Measurements from ENCODE around the gene TTLL9.

Gene TTLL9

GRCh38 chr20:31857861-31858759 lies 12.3 kb upstream of the TTLL9 start:
- no peak for DNase-seq (ENCODE audit: low read depth)

GRCh38 chr20:31858760-31859083 lies 11.7 kb upstream of the TTLL9 start:
- DNase-seq (ENCODE audit: low read depth): no peak

- DNase-seq (ENCODE audit: low read depth): no peak
Measured at GRCh38 chr20:31859266-31859997, 11.0 kb upstream of the TTLL9 start.

- no peak for DNase-seq (ENCODE audit: low read depth)
Measured at GRCh38 chr20:31859998-31860380, 10.4 kb upstream of the TTLL9 start.

DNA sequence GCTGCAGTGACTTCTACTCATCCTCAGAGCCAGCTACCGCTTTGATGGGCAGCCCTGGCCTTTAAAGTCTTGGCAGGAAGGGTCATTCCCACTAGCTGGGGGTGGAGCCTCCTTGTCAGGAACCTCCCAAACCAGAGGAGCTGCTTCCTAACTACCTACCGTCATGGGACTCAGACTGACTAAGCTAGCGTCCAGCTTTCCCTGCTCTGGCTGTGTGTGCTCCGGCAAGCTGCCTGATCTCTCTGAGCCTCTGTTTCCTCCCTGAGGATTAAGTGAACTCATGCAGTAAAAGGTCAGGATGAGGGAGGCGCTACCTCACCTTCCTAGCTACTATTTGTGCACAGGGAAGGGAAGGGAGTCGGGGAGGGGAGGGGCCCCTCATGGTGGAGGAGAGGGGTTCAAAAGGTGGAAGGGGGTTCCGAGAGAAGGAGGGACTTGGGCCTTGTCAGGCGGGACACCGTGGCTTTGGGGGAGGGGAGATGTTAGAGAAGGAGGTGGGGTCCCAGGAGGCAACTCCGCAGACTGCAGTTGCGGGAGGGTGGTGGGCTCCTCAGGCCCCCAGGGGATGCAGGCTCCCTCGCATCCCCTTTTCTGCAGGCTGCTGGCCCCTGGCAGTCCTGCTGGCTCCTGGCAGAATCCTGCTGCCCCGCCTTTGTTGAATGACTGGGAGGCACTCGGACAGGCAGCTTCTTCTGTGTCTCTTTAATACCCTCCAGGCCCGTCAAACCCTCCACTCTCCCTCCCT lies 9.9 kb upstream of the TTLL9 start:
- no peak for DNase-seq (ENCODE audit: low read depth)

DNA sequence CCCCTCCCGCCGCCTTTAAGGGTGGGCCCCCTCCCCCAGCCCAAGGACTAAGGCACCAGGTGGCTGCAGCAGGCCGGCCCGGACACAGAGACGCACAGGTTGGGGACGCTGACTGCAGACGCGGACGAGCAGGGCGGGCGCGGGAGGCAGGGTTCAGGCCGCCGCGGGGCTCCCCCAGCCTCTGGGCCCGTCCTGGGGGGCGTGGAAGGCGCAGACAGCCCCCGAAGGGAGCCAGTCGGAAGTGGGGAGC lies 9.4 kb upstream of the TTLL9 start:
- no peak for DNase-seq (ENCODE audit: low read depth)

DNA sequence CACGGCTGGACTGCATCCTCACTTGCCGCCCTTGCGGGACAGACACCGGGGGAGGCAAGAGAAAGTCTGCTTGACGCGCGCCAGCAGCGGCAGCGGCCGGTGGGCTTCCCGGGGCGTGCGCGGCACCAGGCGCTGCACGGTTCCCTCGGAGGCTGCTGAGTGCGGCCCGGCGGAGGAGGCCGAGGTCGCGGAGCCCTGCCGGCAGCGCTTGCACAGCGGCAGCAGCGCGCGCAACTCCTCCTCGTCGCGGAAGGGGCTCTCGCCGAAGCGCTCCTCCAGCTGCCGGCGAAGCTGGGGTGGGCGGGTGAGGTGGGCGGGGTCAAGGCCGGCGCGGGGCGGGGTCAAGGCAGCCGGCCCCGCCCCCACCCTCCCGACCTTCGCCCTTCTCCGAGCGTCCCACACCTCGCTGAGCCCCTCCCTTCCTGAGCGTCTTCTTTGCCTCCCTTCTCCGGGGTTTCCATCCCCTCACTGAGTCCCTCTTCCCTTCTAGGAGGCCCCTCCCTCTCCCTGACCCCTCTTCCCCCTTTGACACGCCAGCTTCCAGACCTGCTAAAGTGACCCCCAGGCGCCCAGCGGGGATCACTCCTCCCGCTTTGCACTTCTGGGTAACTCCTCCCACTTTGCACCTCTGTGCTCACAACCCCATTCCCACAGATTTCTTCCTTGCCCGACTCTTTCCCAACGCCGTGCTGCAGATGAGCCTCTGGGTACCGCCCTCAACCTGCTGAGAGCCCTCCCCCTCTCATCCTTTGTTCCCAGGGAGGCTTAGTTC lies 8.9 kb upstream of the TTLL9 start:
- DNase-seq (ENCODE audit: low read depth): no peak

GRCh38 chr20:31862157-31862470 lies 8.3 kb upstream of the TTLL9 start:
- DNase-seq (ENCODE audit: low read depth): no peak

DNA sequence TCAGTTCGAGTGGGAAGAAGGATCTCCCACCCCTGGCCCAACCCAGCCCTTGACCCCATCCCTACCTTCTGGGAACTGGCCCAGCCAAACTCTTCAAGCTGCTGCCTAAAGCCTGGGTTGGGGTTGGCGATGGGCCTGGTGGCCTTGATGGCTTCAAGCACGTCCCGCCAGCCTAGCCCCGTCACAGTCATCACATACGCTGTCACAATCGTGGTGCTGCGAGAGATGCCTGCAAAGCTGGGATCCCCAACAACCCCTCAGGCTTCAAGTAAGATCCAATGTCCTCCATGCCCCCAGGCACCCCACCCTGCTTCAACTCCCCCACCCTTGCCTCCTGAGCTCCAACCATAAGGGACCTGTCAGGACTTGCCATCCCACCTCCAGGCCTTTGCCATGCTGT lies 7.9 kb upstream of the TTLL9 start:
- no peak for DNase-seq (ENCODE audit: low read depth)

DNA sequence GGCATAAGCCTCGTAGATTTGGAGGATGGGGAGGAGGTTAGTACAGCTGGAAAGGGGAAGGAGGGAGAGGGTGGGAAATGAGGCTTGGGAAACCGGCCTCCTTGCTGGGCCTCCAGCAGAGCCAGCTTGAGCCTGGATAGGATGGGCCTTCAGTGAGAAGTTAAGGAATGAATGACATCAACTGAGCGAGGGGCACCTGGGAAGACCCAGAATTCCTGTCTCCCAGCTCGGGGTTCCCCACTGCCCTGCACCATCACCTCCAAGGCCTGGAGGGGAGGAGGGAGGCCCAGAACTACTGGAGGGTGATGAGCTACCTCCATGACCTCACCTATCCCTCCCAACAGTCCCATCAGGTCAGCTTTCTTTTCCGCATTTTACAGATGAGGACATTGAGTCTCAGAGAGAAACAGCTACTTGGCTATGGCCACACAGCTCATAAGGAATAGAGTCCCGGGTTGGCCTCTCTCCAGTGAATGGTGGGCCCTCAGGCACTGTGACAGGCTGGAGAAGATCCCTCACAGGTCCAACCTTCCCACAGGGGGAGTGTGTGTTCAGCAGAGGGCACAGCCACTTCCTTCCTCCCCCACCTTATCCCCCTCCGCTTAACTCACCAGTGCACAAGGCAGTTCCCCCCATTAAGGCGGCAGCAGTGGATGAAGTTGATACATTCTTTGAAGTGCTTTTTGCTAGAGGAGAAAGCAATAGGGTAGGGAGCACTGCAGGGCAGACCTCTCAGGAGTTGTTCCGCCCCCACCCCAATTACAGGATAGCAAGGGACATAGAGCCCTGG lies 6.9 kb upstream of the TTLL9 start:
- DNase-seq (ENCODE audit: low read depth): no peak

GRCh38 chr20:31864521-31865400 lies 5.7 kb upstream of the TTLL9 start:
- DNase-seq (ENCODE audit: low read depth): no peak

- no peak for DNase-seq (ENCODE audit: low read depth)
Measured at GRCh38 chr20:31866221-31866620, 4.2 kb upstream of the TTLL9 start.

DNA sequence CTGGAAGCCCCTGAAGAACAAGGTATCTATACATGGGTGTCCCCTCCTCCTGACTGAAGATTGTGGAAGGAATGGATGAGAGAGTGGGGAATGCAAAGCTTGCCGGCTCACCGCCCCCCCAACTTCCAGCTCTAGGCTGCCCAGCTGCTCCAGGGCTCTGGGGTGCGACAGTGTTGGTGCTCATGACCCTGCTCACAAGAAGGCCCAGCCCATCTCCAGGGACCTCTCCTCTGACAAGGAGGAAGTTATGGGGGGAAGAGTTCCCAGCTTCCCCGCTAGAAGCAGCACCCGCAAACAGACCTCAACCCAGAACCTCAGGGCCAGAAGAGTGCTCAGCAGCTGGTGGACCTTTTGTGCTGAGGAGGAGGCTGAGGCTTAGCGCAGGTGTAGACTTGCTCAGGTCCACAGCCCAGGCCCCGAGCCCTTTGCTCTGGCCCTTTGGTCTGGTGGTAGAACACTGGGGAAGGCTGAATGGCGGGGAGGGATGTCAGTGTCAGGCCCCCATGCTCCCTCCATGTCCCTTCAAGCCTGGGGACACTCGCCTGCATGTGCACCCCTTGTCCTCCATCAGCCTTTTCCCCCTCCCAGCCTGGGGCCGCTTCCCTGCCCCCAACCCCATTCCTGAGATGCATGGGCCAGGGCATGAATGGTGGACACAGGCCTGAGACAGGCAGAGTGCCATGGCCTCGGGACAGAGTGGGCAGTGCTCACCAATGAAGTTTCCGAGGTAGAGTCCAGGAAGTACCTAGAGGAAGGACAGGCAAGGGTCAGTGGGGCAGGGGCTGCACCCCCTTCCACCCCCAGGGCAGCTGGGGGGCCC lies 1.4 kb upstream of the TTLL9 start:
- DNase-seq (ENCODE audit: low read depth): no peak

DNA sequence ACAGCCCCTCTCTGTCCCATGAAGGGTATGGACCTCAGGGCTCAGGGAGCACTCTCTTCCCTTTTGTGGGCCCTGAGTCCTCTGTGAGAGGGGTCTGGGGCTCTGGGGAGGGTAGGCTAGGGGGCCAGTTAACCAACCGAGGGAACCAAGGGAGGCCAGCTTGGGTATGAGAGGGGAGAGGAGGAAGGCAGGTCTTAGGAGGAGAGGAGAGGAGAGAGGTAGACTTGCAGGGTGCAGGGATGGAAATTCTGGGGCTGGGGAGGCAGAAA lies 827 bp upstream of the TTLL9 start:
- DNase-seq (ENCODE audit: low read depth): no peak

DNA sequence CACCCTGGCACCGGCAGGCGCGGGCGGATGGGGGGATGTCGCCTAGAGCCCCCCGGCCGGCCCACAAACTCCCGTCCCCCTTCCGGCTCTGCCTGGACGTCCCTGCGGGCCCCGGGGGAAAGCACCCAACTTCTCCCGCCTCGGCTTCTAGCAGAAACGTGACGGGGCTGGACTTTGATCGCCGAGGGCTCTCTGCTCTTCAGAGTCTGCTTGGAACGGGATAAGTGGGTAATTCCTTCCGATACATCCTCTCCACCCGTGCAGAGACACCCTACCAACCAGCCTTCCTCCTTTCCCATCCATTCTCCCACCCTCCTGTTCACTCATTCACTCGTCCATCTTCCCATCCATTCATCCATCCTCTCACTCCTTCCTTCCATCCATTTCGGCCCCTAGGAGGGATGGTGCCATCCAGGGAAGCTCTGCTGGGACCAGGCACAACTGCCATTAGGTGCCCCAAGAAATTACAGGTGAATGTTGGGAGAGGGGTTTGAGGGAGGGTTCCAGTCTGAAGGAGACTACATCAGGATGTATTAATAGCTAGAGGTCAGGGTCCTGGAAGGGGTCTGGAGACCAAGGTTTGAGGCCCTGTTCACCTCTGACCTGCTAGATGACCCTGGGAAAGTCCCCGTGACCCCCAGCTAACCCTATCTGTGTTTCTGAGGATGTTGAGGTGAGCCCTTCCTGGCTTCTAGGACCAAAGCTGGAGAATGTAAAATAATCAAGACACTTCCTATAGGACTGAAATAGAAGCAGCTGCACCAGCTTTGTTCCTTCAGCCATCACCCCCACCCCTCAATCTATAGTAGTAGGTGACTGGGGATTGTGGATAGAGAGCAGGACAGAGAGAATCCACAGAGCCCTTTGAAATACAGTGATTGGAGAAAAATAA lies 538 bp downstream of the TTLL9 start:
- no peak for DNase-seq (ENCODE audit: low read depth)

GRCh38 chr20:31871618-31871954 lies 1.2 kb downstream of the TTLL9 start:
- no peak for DNase-seq (ENCODE audit: low read depth)

DNA sequence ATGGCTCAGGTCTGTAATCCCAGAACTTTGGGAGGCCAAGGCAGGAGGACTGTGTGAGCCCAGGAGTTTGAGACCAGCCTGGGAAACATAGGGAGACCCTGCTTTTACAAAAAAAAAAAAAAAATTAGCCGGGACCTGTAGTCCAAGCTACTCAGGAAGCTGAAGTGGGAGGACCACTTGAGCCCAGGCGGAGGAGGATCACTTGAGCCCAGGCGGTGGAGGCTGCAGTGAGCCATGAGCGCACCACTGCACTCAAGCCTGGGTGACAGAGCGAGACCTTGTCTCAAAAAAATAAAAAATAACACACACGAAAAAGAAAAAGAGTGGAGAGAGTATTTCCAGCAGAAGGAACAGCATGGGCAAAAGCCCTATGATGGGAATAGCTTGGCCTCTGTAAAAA lies 2.0 kb downstream of the TTLL9 start:
- DNase-seq (ENCODE audit: low read depth): no peak

DNA sequence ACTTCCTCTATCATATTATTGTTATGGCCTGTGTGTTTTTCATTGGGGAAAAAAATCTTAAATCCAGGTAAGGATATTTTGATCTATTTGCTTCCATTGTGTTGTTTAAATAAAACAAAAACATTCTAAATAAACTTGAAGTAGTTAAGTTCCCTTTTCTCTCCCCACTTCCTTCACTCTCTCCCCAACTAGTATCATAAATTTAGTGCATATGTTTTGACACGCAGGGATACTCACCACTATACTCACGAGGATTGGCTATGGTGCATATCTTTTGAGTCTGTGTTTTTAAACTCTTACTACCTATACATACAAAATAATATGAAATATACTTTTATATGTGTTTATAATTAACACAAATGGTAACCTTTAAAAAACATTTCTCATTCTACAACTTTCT lies 5.2 kb downstream of the TTLL9 start:
- DNase-seq (ENCODE audit: low read depth): no peak

GRCh38 chr20:31877684-31878083 lies 7.2 kb downstream of the TTLL9 start:
- DNase-seq (ENCODE audit: low read depth): no peak

Measured in fibroblast of the conjunctiva (primary cell).